ENCODE data around the gene PPFIA2.

- TF ChIP-seq CTCF (conservative IDR thresholded peaks at IDR 0.05; ENCODE audit: low read length) (no peak), EZH2phosphoT487 (IDR thresholded peaks at IDR 0.05; ENCODE audit: borderline replicate concordance) (no peak)
These were observed 288.2 kb downstream of the PPFIA2 start for GRCh38 chr12:81470923-81471322.

Data from Loucy (cell line).